Measurements from ENCODE around the gene OR4M1.
"Not testable (repeated sequence)": the region's sequence is repeated elsewhere in the genome, so short reads cannot be mapped to it uniquely, and the experiment has no call there.

The OR4M1 gene

GRCh38 chr14:19813171-19813920 is 40.0 kb downstream of the OR4M1 start:
- not testable (repeated sequence) for DNase-seq (ENCODE audit: low read depth, low spot score); H3K4me3 ChIP-seq (ENCODE audit: low read length)

- H3K4me3 ChIP-seq (ENCODE audit: low read length); DNase-seq (ENCODE audit: low read depth, low spot score): not testable (repeated sequence)
Measured at GRCh38 chr14:19819879-19820278, 46.6 kb downstream of the OR4M1 start.

GRCh38 chr14:19821016-19821415 is 47.7 kb downstream of the OR4M1 start:
- DNase-seq (ENCODE audit: low read depth, low spot score); H3K4me3 ChIP-seq (ENCODE audit: low read length): not testable (repeated sequence)

GRCh38 chr14:19823178-19823577 is 49.9 kb downstream of the OR4M1 start:
- no peak for DNase-seq (ENCODE audit: low read depth, low spot score)
- H3K4me3 ChIP-seq (ENCODE audit: low read length), result no peak overlapping the region

- H3K4me3 ChIP-seq (ENCODE audit: low read length), result no peak overlapping the region
- DNase-seq (ENCODE audit: low read depth, low spot score), result no peak
Measured at GRCh38 chr14:19823765-19824164, 50.5 kb downstream of the OR4M1 start.

GRCh38 chr14:19827626-19828244 is 54.4 kb downstream of the OR4M1 start:
- H3K4me3 ChIP-seq (ENCODE audit: low read length); DNase-seq (ENCODE audit: low read depth, low spot score): not testable (repeated sequence)

- H3K4me3 ChIP-seq (ENCODE audit: low read length), result no peak overlapping the region
- DNase-seq (ENCODE audit: low read depth, low spot score), result no peak
Measured at GRCh38 chr14:19828314-19828713, 55.0 kb downstream of the OR4M1 start.
